ENCODE measurements around the gene TRIM47.
"Not testable (repeated sequence)": the region's sequence is repeated elsewhere in the genome, so short reads cannot be mapped to it uniquely, and the experiment has no call there.

Gene TRIM47

DNA sequence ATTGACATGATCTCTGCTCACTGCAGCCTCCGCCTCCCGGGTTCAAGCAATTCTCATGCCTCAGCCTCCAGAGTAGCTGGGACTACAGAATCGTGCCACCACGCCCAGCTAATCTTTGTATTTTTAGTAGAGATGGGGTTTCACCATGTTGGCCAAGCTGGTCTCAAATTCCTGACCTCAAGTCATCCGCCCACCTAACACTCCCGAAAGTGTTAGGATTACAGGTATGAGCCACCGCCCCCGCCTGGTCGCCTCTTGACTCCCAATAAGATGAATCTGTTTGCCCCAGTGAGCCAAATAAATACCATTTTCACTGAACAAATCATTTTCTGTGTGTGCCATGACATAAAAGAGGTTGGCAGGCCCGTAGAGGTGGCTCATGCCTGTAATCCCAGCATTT lies 19.0 kb downstream of the TRIM47 start:
- H3K27me3 ChIP-seq (replicated peaks in 2 of 5; ENCODE audit: control insufficient read depth in 4 of 5, insufficient read depth in 5 of 5, low read length in 4 of 5); H3K36me3 ChIP-seq (ENCODE audit: control insufficient read depth in 4 of 4, insufficient read depth in 4 of 4, low read length in 3 of 4); H3K9me3 ChIP-seq (ENCODE audit: control extremely low read depth in 1 of 5, control insufficient read depth in 4 of 5, insufficient read depth in 2 of 5, low read depth in 1 of 5, low read length in 4 of 5); DNase-seq; H3K4me3 ChIP-seq (ENCODE audit: control insufficient read depth in 1 of 7, extremely low read depth in 1 of 7, insufficient read depth in 4 of 7, low read depth in 2 of 7, low read length in 6 of 7): not testable (repeated sequence)
- CTCF ChIA-PET = interaction anchor here (1.0 to 12.6 kb wide), 7 partner anchors 8 to 94 kb away, joined by 3 to 214 read pairs (median 5); partner anchors contain the start of genes GALK1, TRIM47 and UNC13D
- 98% methylated on average over 8 of the region's 10 CpGs for WGBS (ENCODE audit: insufficient coverage)
- peak overlapping the region in 1 of 2 experiments; percentile 79 for H3K27ac ChIP-seq (ENCODE audit: insufficient read depth in 1 of 2, low read depth in 1 of 2, low read length in 2 of 2, poor library complexity in 1 of 2, severe bottlenecking in 2 of 2)
- POLR2A ChIA-PET = interaction anchor here (1.0 kb wide), 1 partner anchor 19 kb away, joined by 4 read pairs; the partner anchor contains the start of gene TRIM47
- H3K4me1 ChIP-seq (ENCODE audit: control extremely low read depth in 1 of 4, control insufficient read depth in 4 of 4, insufficient read depth in 4 of 4, low read length in 3 of 4) = peaks cover 21 to 63% (median 50%) of the 10 kb centered on the region in 4 experiments

- Histone ChIP-seq H3K27ac (ENCODE audit: insufficient read depth in 1 of 2, low read depth in 1 of 2, low read length in 2 of 2, poor library complexity in 1 of 2, severe bottlenecking in 2 of 2) (peak overlapping the region; percentile 46 to 90), H3K4me3 (ENCODE audit: control insufficient read depth in 1 of 7, extremely low read depth in 1 of 7, insufficient read depth in 4 of 7, low read depth in 2 of 7, low read length in 6 of 7) (peak overlapping the region; percentile 53 to 97 (median 83)), H3K9me3 (ENCODE audit: control extremely low read depth in 1 of 5, control insufficient read depth in 4 of 5, insufficient read depth in 2 of 5, low read depth in 1 of 5, low read length in 4 of 5) (no peaks in the 10 kb centered on the region), H3K27me3 (replicated peaks in 2 of 5; ENCODE audit: control insufficient read depth in 4 of 5, insufficient read depth in 5 of 5, low read length in 4 of 5) (no peaks in the 10 kb centered on the region), H3K36me3 (ENCODE audit: control insufficient read depth in 4 of 4, insufficient read depth in 4 of 4, low read length in 3 of 4) (peaks cover 0 to 11% (median 2%) of the 10 kb centered on the region in 4 experiments), H3K4me1 (ENCODE audit: control extremely low read depth in 1 of 4, control insufficient read depth in 4 of 4, insufficient read depth in 4 of 4, low read length in 3 of 4) (peaks cover 22 to 62% (median 48%) of the 10 kb centered on the region in 4 experiments)
- ChIA-PET CTCF (interaction anchor here (0.9 to 12.6 kb wide), 12 partner anchors 8 to 103 kb away, joined by 3 to 214 read pairs (median 4); partner anchors contain the start of genes TRIM47 and UNC13D), POLR2A (interaction anchor here (0.9 to 3.4 kb wide), 7 partner anchors 12 to 76 kb away, joined by 3 to 35 read pairs (median 6); partner anchors contain the start of genes TRIM65 and UNC13D)
- WGBS (ENCODE audit: insufficient coverage) = 1% methylated on average over 21 of the region's 24 CpGs
- peak in 2 of 3 donors; percentile 59 to 68 for DNase-seq
Observed at GRCh38 chr17:75856062-75856756, 22.2 kb downstream of the TRIM47 start.

- 0% methylated on average over 44 of the region's 58 CpGs for WGBS (ENCODE audit: insufficient coverage)
- CTCF ChIA-PET = interaction anchor here (0.9 to 12.6 kb wide), 18 partner anchors 8 to 102 kb away, joined by 3 to 214 read pairs (median 4); partner anchors contain the start of genes TRIM47, TRIM65 and UNC13D
- H3K4me1 ChIP-seq (ENCODE audit: control extremely low read depth in 1 of 4, control insufficient read depth in 4 of 4, insufficient read depth in 4 of 4, low read length in 3 of 4) = peaks cover 22 to 60% (median 45%) of the 10 kb centered on the region in 4 experiments
Observed at GRCh38 chr17:75855310-75856061, 22.9 kb downstream of the TRIM47 start, which contains the start of gene WBP2. Gene WBP2, minus strand, starts transcription at chr17:75855335. Its CDS starts 38 bp downstream, at chr17:75855297.

DNA sequence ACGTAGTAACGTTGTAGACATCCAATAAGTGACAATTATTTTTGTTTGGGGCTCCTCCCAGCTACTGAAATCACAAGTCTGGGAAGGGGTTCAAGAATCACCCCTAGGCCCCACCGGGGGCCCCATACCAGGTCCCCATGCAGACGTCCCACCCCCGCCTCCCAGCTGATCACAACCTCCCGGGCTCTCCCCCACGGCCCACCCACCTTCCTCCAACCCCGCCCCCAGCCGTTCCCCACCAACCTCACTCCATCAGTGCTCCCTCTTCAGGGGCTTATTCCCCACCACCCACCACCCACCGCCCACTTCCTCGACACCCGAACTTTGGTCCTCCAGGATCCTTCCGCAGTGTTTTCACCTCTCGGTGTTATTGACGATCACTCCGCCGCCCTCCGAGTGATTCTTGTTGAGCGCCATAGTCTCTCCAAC lies 23.5 kb downstream of the TRIM47 start:
- H3K4me1 ChIP-seq (ENCODE audit: control extremely low read depth in 1 of 4, control insufficient read depth in 4 of 4, insufficient read depth in 4 of 4, low read length in 3 of 4) = peaks cover 22 to 58% (median 43%) of the 10 kb centered on the region in 4 experiments
- H3K27ac ChIP-seq (ENCODE audit: insufficient read depth in 1 of 2, low read depth in 1 of 2, low read length in 2 of 2, poor library complexity in 1 of 2, severe bottlenecking in 2 of 2) = peak overlapping the region; percentile 58 to 90
- peaks cover 0 to 19% (median 9%) of the 10 kb centered on the region in 4 experiments for H3K36me3 ChIP-seq (ENCODE audit: control insufficient read depth in 4 of 4, insufficient read depth in 4 of 4, low read length in 3 of 4)
- no peak for DNase-seq
- 0% methylated on average over 13 of the region's 19 CpGs for WGBS (ENCODE audit: insufficient coverage)
- peak overlapping the region in 6 of 7 experiments; percentile 74 to 97 (median 84) for H3K4me3 ChIP-seq (ENCODE audit: control insufficient read depth in 1 of 7, extremely low read depth in 1 of 7, insufficient read depth in 4 of 7, low read depth in 2 of 7, low read length in 6 of 7)
- H3K27me3 ChIP-seq (replicated peaks in 2 of 5; ENCODE audit: control insufficient read depth in 4 of 5, insufficient read depth in 5 of 5, low read length in 4 of 5) = no peaks in the 10 kb centered on the region
- CTCF ChIA-PET = interaction anchor here (0.8 to 12.6 kb wide), 18 partner anchors 8 to 102 kb away, joined by 3 to 214 read pairs (median 4); partner anchors contain the start of genes TRIM47, TRIM65 and UNC13D
- POLR2A ChIA-PET = interaction anchor here (0.7 to 3.4 kb wide), 10 partner anchors 10 to 79 kb away, joined by 3 to 35 read pairs (median 6); partner anchors contain the start of genes TRIM65 and UNC13D
- H3K9me3 ChIP-seq (ENCODE audit: control extremely low read depth in 1 of 5, control insufficient read depth in 4 of 5, insufficient read depth in 2 of 5, low read depth in 1 of 5, low read length in 4 of 5) = no peaks in the 10 kb centered on the region

More at GRCh38 chr17:75855310-75856061, 22.9 kb downstream of the TRIM47 start, which contains the start of gene WBP2:
- H3K27me3 ChIP-seq (replicated peaks in 2 of 5; ENCODE audit: control insufficient read depth in 4 of 5, insufficient read depth in 5 of 5, low read length in 4 of 5) = no peaks in the 10 kb centered on the region
- H3K27ac ChIP-seq (ENCODE audit: insufficient read depth in 1 of 2, low read depth in 1 of 2, low read length in 2 of 2, poor library complexity in 1 of 2, severe bottlenecking in 2 of 2) = peak within 1 kb of the TSS; percentile 58 to 90
- H3K36me3 ChIP-seq (ENCODE audit: control insufficient read depth in 4 of 4, insufficient read depth in 4 of 4, low read length in 3 of 4) = peaks cover 0 to 18% (median 8%) of the 10 kb centered on the region in 4 experiments
- POLR2A ChIA-PET = interaction anchor here (0.7 to 3.4 kb wide), 9 partner anchors 11 to 76 kb away, joined by 3 to 35 read pairs (median 6); partner anchors contain the start of genes TRIM65 and UNC13D
- no peaks in the 10 kb centered on the region for H3K9me3 ChIP-seq (ENCODE audit: control extremely low read depth in 1 of 5, control insufficient read depth in 4 of 5, insufficient read depth in 2 of 5, low read depth in 1 of 5, low read length in 4 of 5)
- DNase-seq = peak; percentile 100
- peak within 1 kb of the TSS; percentile 53 to 97 (median 83) for H3K4me3 ChIP-seq (ENCODE audit: control insufficient read depth in 1 of 7, extremely low read depth in 1 of 7, insufficient read depth in 4 of 7, low read depth in 2 of 7, low read length in 6 of 7)

DNA sequence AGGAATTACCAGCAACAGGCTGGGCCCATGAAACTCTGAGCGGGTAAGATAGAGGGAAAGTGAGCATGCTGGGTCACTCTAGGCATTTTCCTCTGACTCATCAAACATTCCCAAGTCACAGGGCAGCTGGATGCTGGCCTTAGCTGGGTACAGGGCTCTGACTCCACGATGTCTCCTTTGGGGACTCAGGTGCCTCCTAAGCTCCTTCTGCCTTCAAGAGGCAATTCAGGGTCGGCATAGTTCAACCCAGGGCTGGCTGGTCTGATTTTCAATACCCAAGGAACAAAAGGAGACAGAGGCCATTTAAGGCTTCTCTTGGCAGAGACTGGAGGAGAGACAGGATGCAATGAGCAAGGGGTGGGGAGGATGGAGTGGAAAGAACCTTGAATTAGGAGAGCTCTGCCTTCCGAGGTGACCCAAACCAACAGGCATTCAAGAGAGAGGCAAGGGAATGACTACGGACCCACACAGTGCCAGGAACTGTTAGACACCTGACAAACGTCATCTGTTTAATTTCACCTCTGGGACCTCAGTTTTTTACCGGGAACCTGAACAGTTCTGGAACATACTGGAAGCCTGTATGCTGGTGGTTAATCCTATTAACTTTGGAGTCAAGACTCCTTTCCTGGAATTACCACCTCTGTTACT lies 24.2 kb downstream of the TRIM47 start:
- H3K36me3 ChIP-seq (ENCODE audit: control insufficient read depth in 4 of 4, insufficient read depth in 4 of 4, low read length in 3 of 4) = peaks cover 3 to 25% (median 16%) of the 10 kb centered on the region in 4 experiments
- peaks cover 22 to 55% (median 39%) of the 10 kb centered on the region in 4 experiments for H3K4me1 ChIP-seq (ENCODE audit: control extremely low read depth in 1 of 4, control insufficient read depth in 4 of 4, insufficient read depth in 4 of 4, low read length in 3 of 4)
- no peaks in the 10 kb centered on the region for H3K27me3 ChIP-seq (replicated peaks in 2 of 5; ENCODE audit: control insufficient read depth in 4 of 5, insufficient read depth in 5 of 5, low read length in 4 of 5)
- ChIA-PET POLR2A (interaction anchor here (0.8 to 3.4 kb wide), 5 partner anchors 10 to 78 kb away, joined by 4 to 35 read pairs (median 5); partner anchors contain the start of gene UNC13D), CTCF (interaction anchor here (0.8 to 12.6 kb wide), 10 partner anchors 7 to 101 kb away, joined by 3 to 214 read pairs (median 4); partner anchors contain the start of genes TRIM47, TRIM65 and UNC13D)
- peak overlapping the region; percentile 58 to 90 for H3K27ac ChIP-seq (ENCODE audit: insufficient read depth in 1 of 2, low read depth in 1 of 2, low read length in 2 of 2, poor library complexity in 1 of 2, severe bottlenecking in 2 of 2)
- H3K9me3 ChIP-seq (ENCODE audit: control extremely low read depth in 1 of 5, control insufficient read depth in 4 of 5, insufficient read depth in 2 of 5, low read depth in 1 of 5, low read length in 4 of 5) = no peaks in the 10 kb centered on the region
- peak overlapping the region in 6 of 7 experiments; percentile 74 to 97 (median 84) for H3K4me3 ChIP-seq (ENCODE audit: control insufficient read depth in 1 of 7, extremely low read depth in 1 of 7, insufficient read depth in 4 of 7, low read depth in 2 of 7, low read length in 6 of 7)
- WGBS (ENCODE audit: insufficient coverage) = 53% methylated on average over 6 of the region's 7 CpGs
- DNase-seq = no peak

DNA sequence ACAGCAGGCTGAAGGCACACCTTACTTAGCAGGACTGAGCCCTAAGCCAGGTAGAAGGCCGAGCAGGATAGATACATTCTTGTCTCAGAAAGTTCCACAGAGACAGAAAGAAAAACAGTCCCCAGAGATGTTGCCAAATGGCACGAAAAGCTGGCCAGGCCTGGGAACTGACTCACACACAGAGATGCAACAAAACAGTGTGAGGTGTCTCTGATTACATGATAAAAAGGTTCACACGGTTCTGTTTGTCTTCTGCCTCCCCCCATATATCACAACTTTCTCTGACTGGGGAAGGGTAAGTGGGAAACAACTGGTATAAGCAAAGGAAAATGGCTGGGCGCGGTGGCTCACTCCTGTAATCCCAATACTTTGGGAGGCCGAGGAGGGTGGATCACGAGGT lies 24.9 kb downstream of the TRIM47 start:
- WGBS (ENCODE audit: insufficient coverage) = 98% methylated on average over 4 of the region's 7 CpGs
- DNase-seq = no peak
- Histone ChIP-seq H3K4me1 (ENCODE audit: control extremely low read depth in 1 of 4, control insufficient read depth in 4 of 4, insufficient read depth in 4 of 4, low read length in 3 of 4) (peaks cover 19 to 55% (median 39%) of the 10 kb centered on the region in 4 experiments), H3K27me3 (replicated peaks in 2 of 5; ENCODE audit: control insufficient read depth in 4 of 5, insufficient read depth in 5 of 5, low read length in 4 of 5) (no peaks in the 10 kb centered on the region), H3K36me3 (ENCODE audit: control insufficient read depth in 4 of 4, insufficient read depth in 4 of 4, low read length in 3 of 4) (peaks cover 5 to 32% (median 24%) of the 10 kb centered on the region in 4 experiments), H3K9me3 (ENCODE audit: control extremely low read depth in 1 of 5, control insufficient read depth in 4 of 5, insufficient read depth in 2 of 5, low read depth in 1 of 5, low read length in 4 of 5) (no peaks in the 10 kb centered on the region), H3K4me3 (ENCODE audit: control insufficient read depth in 1 of 7, extremely low read depth in 1 of 7, insufficient read depth in 4 of 7, low read depth in 2 of 7, low read length in 6 of 7) (no peak overlapping the region), H3K27ac (ENCODE audit: insufficient read depth in 1 of 2, low read depth in 1 of 2, low read length in 2 of 2, poor library complexity in 1 of 2, severe bottlenecking in 2 of 2) (peak overlapping the region in 1 of 2 experiments; percentile 45)
- CTCF ChIA-PET = interaction anchor here (1.2 to 12.6 kb wide), 6 partner anchors 6 to 44 kb away, joined by 3 to 214 read pairs (median 6); partner anchors contain the start of genes TRIM47, TRIM65 and UNC13D
- POLR2A ChIA-PET = interaction anchor here (1.3 to 3.4 kb wide), 2 partner anchors 9 to 77 kb away, joined by 5 to 35 read pairs; partner anchors contain the start of gene UNC13D
